WI38 (cell line): ENCODE results near the gene RPS16.
A peak's percentile ranks its signal among the peaks of the same experiment; 100 is the strongest.

Experiments used
- H3K4me3 ChIP-seq: 2 replicates; pipeline ENCODE4 v1.5.1; 2011; ENCODE audit warnings: low read depth, mild to moderate bottlenecking, control low read depth, low read length
- CTCF ChIP-seq: IDR thresholded peaks from 2 replicates; pipeline ENCODE4 v1.5.1; 2012; ENCODE audit warnings: low read depth, mild to moderate bottlenecking, control low read depth, low read length

The RPS16 gene

DNA sequence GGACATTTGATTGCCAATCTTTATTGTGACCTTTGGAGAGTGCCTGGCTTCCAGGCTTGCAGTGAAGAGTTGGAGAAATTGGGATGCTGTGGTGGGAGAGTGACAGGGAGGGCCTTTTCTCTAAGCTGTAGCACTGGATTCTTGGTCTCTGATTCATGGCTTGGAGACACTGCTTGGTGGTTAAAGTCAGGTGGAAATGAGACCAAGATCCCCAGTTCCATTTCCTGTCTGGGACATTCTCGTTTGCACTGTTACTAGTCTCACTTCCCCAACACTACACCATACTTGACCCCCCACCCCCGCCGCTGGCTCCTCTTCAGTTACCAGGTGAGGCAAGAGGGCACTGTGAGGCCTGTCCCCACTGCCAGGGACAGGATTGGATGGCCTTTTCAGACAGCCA, 12.5 kb upstream of the RPS16 start:
- no peak for TF ChIP-seq CTCF
- H3K4me3 ChIP-seq, result no peak overlapping the region

DNA sequence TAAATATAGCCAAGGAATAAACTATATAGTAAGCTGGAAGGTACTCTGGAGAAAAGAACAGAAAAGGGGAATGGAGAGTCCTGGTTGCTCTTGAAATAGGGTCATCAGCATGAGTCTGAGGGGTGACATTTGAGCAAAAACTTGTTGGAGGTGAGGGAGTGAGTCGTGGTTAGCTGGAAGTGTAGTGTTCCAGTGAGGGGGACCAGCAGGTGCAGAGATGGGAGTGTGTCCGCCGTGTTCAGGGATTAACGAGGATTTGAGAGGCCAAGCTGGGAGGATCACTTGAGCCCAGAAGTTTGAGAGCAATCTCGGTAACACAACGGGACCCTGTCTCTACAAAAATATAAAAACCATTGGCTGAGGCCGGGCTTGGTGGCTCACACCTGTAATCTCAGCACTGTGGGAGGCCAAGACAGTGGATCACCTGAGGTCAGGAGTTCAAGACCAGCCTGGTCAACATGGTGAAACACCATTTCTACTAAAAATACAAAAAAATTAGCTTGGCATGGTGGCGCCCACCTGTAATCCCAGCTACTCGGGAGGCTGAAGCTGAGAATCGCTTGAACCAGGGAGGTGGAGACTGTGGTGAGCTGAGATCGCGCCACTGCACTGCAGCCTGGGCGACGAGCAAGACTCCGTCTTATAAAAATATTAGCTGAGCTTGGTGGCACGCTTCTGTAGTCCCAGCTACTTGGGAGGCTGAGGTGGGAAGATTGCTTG, 10.8 kb upstream of the RPS16 start:
- H3K4me3 ChIP-seq, result peak overlapping the region; percentile 100
- TF ChIP-seq CTCF, result no peak

DNA sequence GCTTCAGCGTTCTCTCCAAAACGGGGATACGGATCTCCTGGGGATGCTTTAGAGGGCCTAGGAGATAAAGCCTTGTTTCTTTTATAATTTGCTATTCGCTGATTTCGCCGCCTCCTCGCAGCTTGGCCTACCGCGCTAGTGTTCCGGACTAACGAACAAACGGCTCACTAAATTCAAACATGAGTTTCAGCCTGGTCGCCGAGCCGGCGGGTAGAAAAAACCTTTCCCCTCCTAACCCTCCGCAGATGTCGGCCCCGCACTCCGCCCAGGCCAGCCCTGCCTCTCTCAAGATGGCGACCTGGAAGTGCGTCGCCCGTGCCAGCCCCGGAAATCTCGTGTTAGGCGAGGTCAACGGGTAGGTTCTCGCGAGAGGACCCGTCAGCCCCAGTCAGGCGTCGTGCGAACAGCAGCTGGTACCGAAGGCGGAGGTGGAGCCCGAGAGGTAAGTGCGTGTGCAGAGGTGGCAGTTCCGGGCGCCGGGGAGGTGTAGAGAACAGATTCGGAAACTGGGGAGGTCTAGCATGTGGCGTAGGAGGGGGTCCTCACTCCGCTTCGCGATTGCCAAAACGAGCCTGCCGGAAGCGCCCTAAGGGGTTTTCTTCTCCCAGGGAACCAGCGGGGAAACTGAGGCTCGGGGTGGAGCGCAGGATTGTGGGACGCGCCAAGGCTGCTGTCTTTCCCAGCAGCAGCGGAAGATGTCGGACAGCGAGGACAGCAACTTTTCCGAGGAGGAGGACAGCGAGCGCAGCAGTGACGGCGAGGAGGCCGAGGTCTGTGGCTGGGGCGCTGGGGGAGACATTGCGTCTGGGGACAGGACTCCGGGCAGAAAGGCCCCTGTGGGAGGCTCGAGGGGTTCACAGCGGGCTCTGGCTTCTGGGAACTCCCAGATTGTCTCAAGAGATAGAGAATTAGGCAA, 9.7 kb upstream of the RPS16 start, which contains the start of gene SUPT5H:
Gene SUPT5H, plus strand, starts transcription at position 387 of the 916 bp plus-strand sequence. Its CDS starts 309 bp downstream, at position 696.
- peak within 1 kb of the TSS; percentile 100 for H3K4me3 ChIP-seq
- TF ChIP-seq CTCF, result no peak

DNA sequence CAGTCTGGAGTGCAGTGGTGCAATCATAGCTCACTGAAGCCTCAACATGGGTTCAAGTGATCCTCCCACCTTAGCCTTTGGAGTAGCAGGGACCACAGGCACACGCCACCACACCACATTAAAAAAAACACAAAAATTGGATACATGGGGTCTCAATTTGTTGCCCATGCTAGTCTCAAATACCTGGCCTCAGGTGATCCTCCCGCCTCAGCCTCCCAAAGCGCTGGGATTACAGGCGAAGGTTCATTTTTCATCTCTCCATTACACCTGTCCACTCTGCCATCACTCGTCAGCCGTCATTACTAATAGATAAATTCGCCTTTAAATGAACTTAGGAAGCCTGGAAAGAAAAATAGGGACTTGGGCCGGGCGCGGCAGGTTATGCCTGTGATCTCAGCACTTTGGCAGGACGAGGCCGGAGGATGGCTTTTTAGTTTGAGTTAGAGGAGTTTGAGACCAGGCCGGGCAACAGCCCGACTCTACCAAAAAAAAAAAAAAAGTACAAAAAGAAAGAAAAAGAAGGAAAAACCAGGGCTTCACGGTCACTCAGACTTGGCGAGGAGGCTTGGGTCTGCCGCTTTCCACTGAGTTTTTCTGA, 8.9 kb upstream of the RPS16 start:
- H3K4me3 ChIP-seq, result peak overlapping the region; percentile 100
- no peak for TF ChIP-seq CTCF

DNA sequence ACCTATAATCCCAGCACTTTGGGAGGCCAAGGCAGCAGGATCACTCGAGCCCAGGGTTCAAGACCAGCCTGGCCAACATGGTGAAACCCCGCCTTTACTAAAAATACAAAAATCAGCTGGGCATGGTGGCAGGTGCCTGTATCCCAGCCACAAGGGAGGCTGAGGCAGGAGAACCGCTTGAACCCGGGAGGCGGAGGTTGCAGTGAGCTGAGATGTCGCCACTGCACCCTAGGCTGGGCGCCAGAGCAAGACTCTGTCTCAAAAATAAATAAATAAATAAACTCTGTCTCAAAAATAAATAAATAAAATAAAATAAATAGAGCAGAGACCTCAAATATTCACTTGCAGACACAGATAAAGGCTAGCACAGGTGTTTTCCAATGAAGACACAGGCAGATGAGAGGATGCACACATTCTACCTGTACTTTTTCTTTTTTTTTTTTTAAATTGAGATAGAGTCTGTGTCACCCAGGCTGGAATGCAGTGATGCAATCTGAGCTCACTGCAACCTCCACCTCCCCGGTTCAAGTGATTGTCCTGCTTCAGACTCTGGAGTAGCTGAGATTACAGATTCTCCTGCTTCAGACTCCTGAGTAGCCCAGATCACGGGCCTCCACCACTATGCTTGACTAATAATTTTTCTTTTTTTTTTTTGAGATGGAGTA, 2.7 kb upstream of the RPS16 start:
- TF ChIP-seq CTCF, result no peak
- H3K4me3 ChIP-seq, result no peak overlapping the region

DNA sequence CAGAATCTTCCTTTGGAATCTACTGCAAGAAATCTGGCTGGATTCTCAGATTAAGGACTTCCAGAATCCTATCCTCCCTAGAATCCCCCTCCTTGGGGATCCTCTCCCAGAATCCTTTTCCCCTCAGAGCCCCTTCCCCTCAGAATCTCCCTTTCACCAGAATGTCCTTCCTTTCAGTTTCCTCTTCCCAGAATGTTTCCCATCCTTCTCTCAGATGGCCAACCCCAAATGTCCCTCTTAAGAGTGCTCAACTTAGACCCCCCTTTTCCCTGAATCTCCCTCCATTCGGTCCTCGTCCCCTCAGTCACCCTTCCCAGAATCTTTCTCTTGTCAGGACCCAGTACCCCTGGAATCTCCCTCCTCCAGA, 584 bp upstream of the RPS16 start:
- TF ChIP-seq CTCF, result no peak
- peak overlapping the region; percentile 76 for H3K4me3 ChIP-seq
